Suprapubic skin (tissue), 3 donors: Measurements from ENCODE around the gene TIMM13.

Experiments used
- CTCF ChIP-seq, 2 donors: fragments of 200-600 bp in 1 of 2; fragments of 450-650 bp in 1 of 2; sonication (generic) in 1 of 2; IDR thresholded peaks; one replicate each; pipeline ENCODE4 v1.5.1; 2016 to 2019; ENCODE audit warnings: antibody characterized with exemption in 2 of 2, mild to moderate bottlenecking in 1 of 2, moderate library complexity in 1 of 2
- EP300 ChIP-seq: sonication (generic); formaldehyde crosslinking; IDR thresholded peaks from one replicate; pipeline ENCODE4 v1.6.1; 2017; ENCODE audit warnings: antibody characterized with exemption

DNA sequence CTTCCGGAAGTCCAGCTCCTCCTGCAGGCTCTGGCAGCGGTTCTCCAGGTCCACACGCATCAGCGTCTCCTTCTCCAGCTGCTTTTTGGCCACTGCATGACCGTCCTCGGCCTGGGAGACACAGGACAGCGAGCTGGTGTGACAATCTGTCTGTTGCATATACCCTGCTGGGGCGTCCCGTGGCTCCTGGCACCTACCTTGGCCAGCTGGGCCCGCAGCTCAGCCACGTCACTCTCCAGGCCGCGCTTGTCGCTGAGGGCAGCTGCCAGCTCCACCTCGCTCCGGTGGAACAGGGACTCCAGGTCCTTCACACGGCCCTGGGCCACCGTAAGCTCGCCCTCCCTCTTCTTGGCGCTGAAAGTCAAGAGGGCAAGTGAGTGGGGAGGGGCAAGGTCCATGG, 10.8 kb upstream of the TIMM13 start:
- TF ChIP-seq CTCF (IDR thresholded peaks at IDR 0.05) (no peak), EP300 (no peak)
